HG03095 (cell line): ENCODE data around the gene PLA2G2E.
"Not testable (repeated sequence)": the region's sequence is repeated elsewhere in the genome, so short reads cannot be mapped to it uniquely, and the experiment has no call there.

Experiments
- ATAC-seq: cut with Tn5 transposase; IDR thresholded peaks from one replicate; pipeline ENCODE4 v1.9.1; 2021; ENCODE audit warnings: moderate library complexity; ENCODE audit not compliant: unreplicated experiment

PLA2G2E gene

DNA sequence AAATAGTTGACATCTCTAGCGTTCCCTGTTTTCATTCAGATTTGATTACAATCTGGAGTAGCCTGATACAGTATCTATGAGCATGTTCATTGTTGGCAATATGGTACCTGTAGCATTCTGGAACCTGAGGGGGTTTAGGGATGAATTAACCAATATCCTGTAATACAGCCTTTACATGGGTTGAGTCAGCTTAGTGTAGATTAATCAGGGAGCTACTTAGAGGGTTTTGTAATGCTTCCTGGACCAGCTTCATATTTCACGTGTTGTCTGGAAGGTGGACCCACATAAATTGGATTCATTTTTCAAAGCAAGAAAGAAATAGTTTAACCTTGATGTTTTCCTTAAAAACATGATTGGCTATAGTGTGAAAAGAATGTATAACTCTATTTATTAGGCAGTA lies 37.6 kb downstream of the PLA2G2E start:
- no peak for ATAC-seq

DNA sequence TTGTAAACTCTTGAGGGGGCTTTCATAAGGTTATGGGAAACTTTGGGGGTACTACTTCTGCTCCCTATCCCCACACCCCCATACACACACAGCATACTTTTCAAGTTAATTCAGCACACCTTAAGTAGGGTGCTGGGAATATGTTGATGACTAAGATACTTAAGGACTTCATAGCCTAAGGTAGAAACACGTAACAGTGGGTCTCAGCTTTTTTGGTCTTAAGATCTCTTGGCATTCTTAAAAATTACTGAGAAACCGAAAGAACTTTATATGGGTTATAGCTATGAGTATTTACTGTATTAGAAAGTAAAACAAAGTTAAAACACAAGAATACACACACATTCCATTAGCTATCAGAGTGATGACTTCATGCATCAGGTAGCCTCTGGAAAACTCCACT lies 39.1 kb downstream of the PLA2G2E start:
- no peak for ATAC-seq

DNA sequence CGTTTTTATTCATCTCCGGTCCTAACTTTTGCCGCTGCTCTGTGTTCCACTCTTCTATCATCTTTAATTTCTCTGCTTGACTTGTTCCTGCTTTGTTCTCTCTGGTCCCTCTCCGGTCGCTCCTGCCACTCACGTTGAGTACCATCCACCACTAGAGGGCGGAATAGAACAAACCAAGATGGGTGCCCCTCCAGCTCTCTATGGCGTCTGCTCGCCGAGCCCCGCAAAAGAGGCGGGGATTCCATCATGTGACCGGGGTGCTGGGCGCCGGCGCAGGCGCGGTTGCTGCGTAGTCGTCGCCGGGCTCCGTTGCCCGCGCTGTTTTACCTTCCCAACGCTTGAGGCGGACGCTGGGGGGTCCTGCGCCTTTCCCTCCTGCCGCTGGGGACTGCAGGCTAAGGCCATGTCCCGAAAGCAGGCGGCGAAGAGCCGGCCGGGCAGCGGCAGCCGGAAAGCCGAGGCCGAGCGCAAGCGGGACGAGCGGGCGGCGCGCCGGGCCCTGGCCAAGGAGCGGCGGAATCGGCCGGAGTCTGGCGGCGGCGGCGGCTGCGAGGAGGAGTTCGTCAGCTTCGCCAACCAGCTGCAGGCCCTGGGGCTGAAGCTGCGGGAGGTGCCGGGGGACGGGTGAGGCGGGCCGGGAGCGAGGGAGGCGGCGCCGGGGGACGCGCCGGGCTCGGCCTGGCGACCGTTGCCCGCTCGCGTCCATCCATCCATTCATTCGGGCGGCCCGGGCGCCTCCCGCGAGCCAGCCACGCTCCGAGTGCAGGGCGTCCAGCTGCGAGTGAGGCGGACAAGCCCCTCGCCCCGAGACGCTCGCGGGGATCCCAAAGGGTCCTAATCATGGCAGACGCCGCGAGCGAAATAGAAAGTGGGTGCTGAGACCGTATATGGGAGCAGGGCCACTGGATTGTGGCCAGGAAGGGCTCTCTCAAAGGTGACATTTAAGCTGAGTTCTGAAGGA lies 41.0 kb downstream of the PLA2G2E start, which contains the start of gene OTUD3:
TSS of gene OTUD3 (plus strand) at position 285 of the 961 bp plus-strand sequence. CDS start at position 404, 119 bp downstream.
- peak; percentile 84 for ATAC-seq

DNA sequence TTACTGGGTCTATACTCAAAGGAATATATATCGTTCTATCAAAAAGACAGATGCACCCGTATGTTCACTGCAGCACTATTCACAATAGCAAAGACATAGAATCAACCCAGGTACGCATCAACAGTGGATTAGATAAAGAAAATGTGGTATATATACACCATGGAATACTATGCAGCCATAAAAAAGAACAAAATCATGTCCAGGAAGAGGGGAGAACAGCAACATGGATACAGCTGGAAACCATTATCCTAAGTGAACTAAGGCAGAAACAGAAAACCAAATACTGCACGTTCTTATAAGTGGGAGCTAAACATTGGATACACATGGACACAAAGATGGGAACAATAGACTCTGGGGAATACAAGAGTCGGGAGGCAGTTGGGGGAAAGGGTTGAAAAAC lies 42.6 kb downstream of the PLA2G2E start:
- not testable (repeated sequence) for ATAC-seq

DNA sequence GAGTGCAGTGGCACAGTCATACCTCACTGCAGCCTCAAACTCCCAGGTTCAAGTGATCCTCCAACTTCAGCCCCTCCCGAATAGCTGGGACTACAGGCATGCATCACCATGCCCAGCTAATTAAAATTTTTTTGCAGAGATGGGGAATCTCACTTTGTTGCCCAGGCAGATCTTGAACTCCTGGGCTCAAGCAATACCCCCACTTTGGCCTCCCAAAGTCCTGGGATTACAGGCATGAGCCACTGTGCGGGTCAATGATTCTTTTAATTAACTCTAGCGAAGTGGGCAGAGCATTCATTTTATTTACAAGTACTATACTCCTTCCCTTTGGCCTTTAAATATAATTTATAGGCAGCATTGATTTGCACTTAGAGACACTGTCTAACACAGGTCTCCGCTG lies 43.8 kb downstream of the PLA2G2E start:
- no peak for ATAC-seq

DNA sequence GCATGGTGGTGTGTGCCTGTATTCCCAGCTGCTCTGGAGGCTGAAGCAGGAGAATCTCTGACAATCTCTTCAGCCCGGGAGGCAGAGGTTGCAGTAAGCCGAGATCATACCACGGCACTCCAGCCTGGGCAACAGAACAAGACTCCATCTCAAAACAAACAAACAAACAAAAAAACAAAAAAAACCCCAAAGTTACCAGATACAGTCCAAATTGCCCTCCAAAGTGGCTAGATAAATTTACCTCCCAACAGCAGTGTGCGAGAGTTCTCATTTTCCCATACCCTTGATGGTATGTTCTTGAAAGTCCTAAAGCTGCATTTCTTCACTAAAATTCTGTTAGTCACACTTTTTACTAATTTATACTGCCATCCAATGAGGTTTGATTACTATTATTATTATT lies 44.2 kb downstream of the PLA2G2E start:
- ATAC-seq: no peak

DNA sequence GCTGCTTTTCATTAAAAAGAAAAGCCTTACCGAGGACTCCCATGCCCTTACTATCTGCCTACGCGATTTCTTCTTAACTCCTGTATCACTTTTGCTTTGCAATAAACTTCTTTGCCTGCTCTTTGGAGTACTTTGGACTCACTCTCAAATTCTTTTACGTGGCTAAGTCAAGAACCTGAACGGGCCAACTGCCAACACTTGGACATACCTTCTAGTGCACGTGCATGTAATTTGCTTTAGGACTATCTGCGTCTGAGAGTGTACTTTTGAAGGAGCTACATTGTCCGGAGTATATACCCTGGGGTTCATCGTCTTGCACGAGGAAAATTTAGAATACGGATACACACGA lies 44.8 kb downstream of the PLA2G2E start:
- no peak for ATAC-seq

DNA sequence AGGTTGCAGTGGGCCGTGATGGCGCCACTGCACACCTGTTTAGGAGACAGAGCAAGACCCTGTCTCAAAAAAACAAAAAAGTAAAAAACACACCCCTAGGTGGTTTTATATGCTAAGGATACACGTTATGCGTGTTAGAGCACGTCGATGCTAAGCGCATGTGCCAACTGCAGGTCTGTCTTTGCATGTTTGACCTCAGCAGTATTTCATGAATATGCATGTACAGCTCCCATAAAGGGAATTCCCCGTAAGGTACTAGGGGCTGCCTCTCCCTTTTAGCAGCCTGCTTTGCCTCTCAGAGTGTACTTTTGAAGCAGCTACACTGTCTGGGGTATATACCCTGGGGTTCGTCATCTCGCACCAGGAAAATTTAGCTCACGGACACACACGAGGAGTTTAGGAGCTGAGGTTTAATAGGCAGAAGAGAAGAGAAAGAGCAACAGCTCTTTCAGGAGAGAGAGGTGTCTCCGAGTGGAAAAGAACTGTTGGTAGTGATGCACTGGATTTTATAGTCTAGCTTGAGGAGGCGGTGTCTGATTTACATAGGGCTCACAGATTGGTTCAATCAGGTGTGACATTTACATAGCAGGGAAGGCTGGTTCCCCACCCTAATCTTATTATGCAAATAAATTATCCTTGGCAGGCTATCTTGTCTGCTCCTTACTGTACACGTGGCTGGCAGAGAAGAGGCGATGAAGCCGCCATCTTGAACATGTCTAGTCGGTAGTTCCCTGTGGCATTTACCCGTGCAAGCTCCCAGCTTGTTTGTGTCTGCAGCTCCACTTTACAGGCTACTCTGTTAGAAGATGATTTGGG lies 45.4 kb downstream of the PLA2G2E start:
- no peak for ATAC-seq

DNA sequence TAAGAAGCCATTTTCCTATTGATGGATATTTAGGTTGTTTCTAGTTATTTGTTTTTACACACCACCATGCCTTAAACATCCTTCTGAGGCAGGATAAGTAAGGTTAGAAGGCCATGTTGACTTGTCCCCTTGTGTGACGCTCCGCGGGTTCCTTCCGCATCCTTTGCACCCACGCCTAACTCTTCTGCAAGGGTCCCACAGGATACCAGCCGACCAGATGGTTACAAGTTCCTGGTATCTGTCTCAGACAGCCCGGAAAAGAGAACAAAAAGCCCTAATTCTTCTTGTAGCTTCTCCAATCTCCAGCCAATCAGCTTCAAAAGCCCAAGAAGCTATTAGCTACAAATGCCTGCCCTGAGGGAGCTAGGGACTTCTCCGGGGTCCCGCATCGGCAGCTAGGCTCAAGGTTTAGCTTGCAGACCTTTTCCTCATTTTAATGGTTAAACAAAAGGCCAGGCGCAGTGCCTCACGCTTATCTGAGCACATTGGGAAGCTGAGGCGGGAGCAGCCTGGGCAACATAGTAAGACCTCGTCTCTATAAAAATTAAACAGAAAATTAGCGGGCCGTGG lies 46.2 kb downstream of the PLA2G2E start:
- no peak for ATAC-seq

DNA sequence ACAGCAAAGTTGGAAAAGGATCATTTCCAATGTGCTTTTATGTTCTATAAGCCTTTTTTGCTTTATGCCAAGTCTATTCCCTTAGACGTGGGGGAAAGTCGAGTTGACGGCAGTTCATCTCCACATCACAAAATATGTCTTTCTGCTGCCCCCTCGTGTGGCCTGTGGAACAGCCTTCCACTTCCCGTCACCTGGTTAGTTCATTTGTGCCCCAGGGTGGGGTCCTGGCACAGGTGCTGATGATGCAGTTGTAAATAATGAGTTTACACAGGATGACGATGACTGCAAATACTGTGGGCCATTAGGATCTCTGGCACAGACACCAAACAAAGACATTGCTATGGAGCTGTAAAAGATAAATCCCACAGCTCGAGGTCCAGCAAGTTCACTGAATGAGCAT lies 51.2 kb downstream of the PLA2G2E start:
- no peak for ATAC-seq
